ENCODE data around the gene MOB3B. TPM values are rescaled to one million over a fixed set of nuclear protein-coding genes. Genes with fewer than 3 reads are reported as not detected.
A peak's percentile ranks its signal among the peaks of the same experiment; 100 is the strongest.

The MOB3B gene
- total RNA-seq, 2 experiments from 2014 or later = 0.25 to 0.30 TPM

GRCh38 chr9:27367921-27368315 lies 161.7 kb downstream of the MOB3B start:
- no peak overlapping the region for H3K4me3 ChIP-seq (ENCODE audit: low read length)
- H3K27ac ChIP-seq (ENCODE audit: low read depth in 1 of 2, low read length in 2 of 2) = no peak overlapping the region
- ChIA-PET CTCF (no interaction called here), POLR2A (no interaction called here)
- no peaks in the 10 kb centered on the region for H3K27me3 Mint-ChIP-seq
- peaks cover 22% of the 10 kb centered on the region for H3K4me1 Mint-ChIP-seq (ENCODE audit: low read depth)
- no peak for ATAC-seq (ENCODE audit: poor library complexity)
- intact Hi-C loops (cut with DNase I, micrococcal nuclease) = no loop called here
- H3K4me3 Mint-ChIP-seq = no peak overlapping the region
- H3K9me3 ChIP-seq (ENCODE audit: control insufficient read depth in 1 of 2, insufficient read depth in 1 of 2, low read length in 2 of 2) = no peaks in the 10 kb centered on the region
- peaks cover 12% of the 10 kb centered on the region for H3K4me1 ChIP-seq (ENCODE audit: insufficient read depth, low read length)
- no peak for DNase-seq
- no peaks in the 10 kb centered on the region for H3K36me3 ChIP-seq (ENCODE audit: insufficient read depth, low read length)
- H3K27ac Mint-ChIP-seq = no peak overlapping the region
- H3K9me3 Mint-ChIP-seq = no peaks in the 10 kb centered on the region
- TF ChIP-seq CTCF (IDR thresholded peaks at IDR 0.05) = no peak
- no peaks in the 10 kb centered on the region for H3K36me3 Mint-ChIP-seq (ENCODE audit: low read depth)
- H3K27me3 ChIP-seq (ENCODE audit: control insufficient read depth in 1 of 2, insufficient read depth in 2 of 2, low read length in 2 of 2) = no peaks in the 10 kb centered on the region

- Histone ChIP-seq H3K4me1 (ENCODE audit: insufficient read depth, low read length) (peaks cover 12% of the 10 kb centered on the region), H3K9me3 (ENCODE audit: control insufficient read depth in 1 of 2, insufficient read depth in 1 of 2, low read length in 2 of 2) (no peaks in the 10 kb centered on the region), H3K27me3 (ENCODE audit: control insufficient read depth in 1 of 2, insufficient read depth in 2 of 2, low read length in 2 of 2) (no peaks in the 10 kb centered on the region), H3K4me3 (ENCODE audit: low read length) (no peak overlapping the region), H3K36me3 (ENCODE audit: insufficient read depth, low read length) (no peaks in the 10 kb centered on the region), H3K27ac (ENCODE audit: low read depth in 1 of 2, low read length in 2 of 2) (no peak overlapping the region)
- H3K4me3 Mint-ChIP-seq = no peak overlapping the region
- H3K27ac Mint-ChIP-seq = no peak overlapping the region
- peak in 1 of 14 experiments; percentile 9 for DNase-seq
- CTCF ChIA-PET = no interaction called here
- intact Hi-C loops (cut with DNase I, micrococcal nuclease) = no loop called here
- POLR2A ChIA-PET = no interaction called here
- H3K36me3 Mint-ChIP-seq (ENCODE audit: low read depth) = no peaks in the 10 kb centered on the region
- ATAC-seq (ENCODE audit: poor library complexity) = no peak
- H3K27me3 Mint-ChIP-seq = no peaks in the 10 kb centered on the region
- H3K4me1 Mint-ChIP-seq (ENCODE audit: low read depth) = peaks cover 22% of the 10 kb centered on the region
- no peak for TF ChIP-seq CTCF (IDR thresholded peaks at IDR 0.05)
- no peaks in the 10 kb centered on the region for H3K9me3 Mint-ChIP-seq
Observed at GRCh38 chr9:27367175-27367798, 162.3 kb downstream of the MOB3B start.

GRCh38 chr9:27365707-27366376 lies 163.8 kb downstream of the MOB3B start:
- peak in 1 of 14 experiments; percentile 19 for DNase-seq
- CTCF ChIA-PET = interaction anchor here (0.6 kb wide), 1 partner anchor 7 kb away, joined by 3 read pairs; no protein-coding TSS in a partner anchor
- H3K4me1 Mint-ChIP-seq (ENCODE audit: low read depth) = peaks cover 22% of the 10 kb centered on the region

More at GRCh38 chr9:27365707-27366376, 163.8 kb downstream of the MOB3B start:
- Mint-ChIP-seq H3K27ac (no peak overlapping the region), H3K27me3 (no peaks in the 10 kb centered on the region), H3K36me3 (ENCODE audit: low read depth) (no peaks in the 10 kb centered on the region), H3K9me3 (no peaks in the 10 kb centered on the region), H3K4me3 (no peak overlapping the region)
- ATAC-seq (ENCODE audit: poor library complexity) = peak; percentile 51
- Histone ChIP-seq H3K9me3 (ENCODE audit: control insufficient read depth in 1 of 2, insufficient read depth in 1 of 2, low read length in 2 of 2) (no peaks in the 10 kb centered on the region), H3K4me3 (ENCODE audit: low read length) (no peak overlapping the region), H3K27ac (ENCODE audit: low read depth in 1 of 2, low read length in 2 of 2) (no peak overlapping the region), H3K36me3 (ENCODE audit: insufficient read depth, low read length) (no peaks in the 10 kb centered on the region), H3K27me3 (ENCODE audit: control insufficient read depth in 1 of 2, insufficient read depth in 2 of 2, low read length in 2 of 2) (no peaks in the 10 kb centered on the region), H3K4me1 (ENCODE audit: insufficient read depth, low read length) (peaks cover 12% of the 10 kb centered on the region)
- intact Hi-C loops (cut with DNase I, micrococcal nuclease) = no loop called here
- TF ChIP-seq CTCF (IDR thresholded peaks at IDR 0.05) = no peak
- POLR2A ChIA-PET = no interaction called here
